ENCODE measurements around the gene CAPN5. TPM values are rescaled to one million over a fixed set of nuclear protein-coding genes. Genes with fewer than 3 reads are reported as not detected.

Gene CAPN5
- total RNA-seq, 1 donor from 2014 or later: 20.1 TPM

GRCh38 chr11:77074205-77074604 lies 7.4 kb downstream of the CAPN5 start:
- no peak for ATAC-seq
- peak; percentile 58 for DNase-seq (ENCODE audit: low spot score)

GRCh38 chr11:77074626-77075221 lies 8.0 kb downstream of the CAPN5 start:
- peak; percentile 50 for DNase-seq (ENCODE audit: low spot score)
- intact Hi-C loops (cut with DNase I): loop anchor here (5.0 kb wide), 1 partner anchor 922 kb away; no protein-coding TSS in a partner anchor
- no peak for ATAC-seq

More at GRCh38 chr11:77074205-77074604, 7.4 kb downstream of the CAPN5 start:
- intact Hi-C loops (cut with DNase I): no loop called here

- intact Hi-C loops (cut with DNase I): loop anchor here (5.0 kb wide), 1 partner anchor 923 kb away; no protein-coding TSS in a partner anchor
- DNase-seq (ENCODE audit: low spot score): no peak
These were observed 8.7 kb downstream of the CAPN5 start for GRCh38 chr11:77075425-77075905.

GRCh38 chr11:77079666-77080065 lies 12.9 kb downstream of the CAPN5 start:
- ATAC-seq (no peak), DNase-seq (ENCODE audit: low spot score) (no peak)
- intact Hi-C loops (cut with DNase I): loop anchor here (5.0 kb wide), 1 partner anchor 927 kb away; no protein-coding TSS in a partner anchor

More at GRCh38 chr11:77075425-77075905, 8.7 kb downstream of the CAPN5 start:
- no peak for ATAC-seq

GRCh38 chr11:77080643-77081210 lies 14.0 kb downstream of the CAPN5 start:
- intact Hi-C loops (cut with DNase I): no loop called here
- ATAC-seq: no peak
- no peak for DNase-seq (ENCODE audit: low spot score)

- DNase-seq (ENCODE audit: low spot score) (peak; percentile 49), ATAC-seq (no peak)
- intact Hi-C loops (cut with DNase I): no loop called here
These were observed 14.6 kb downstream of the CAPN5 start for GRCh38 chr11:77081381-77081851.

GRCh38 chr11:77081976-77082836 lies 15.4 kb downstream of the CAPN5 start:
- intact Hi-C loops (cut with DNase I): no loop called here
- peak; percentile 27 for ATAC-seq
- peak; percentile 37 for DNase-seq (ENCODE audit: low spot score)

GRCh38 chr11:77082838-77083565 lies 16.2 kb downstream of the CAPN5 start:
- intact Hi-C loops (cut with DNase I): no loop called here
- peak; percentile 76 for DNase-seq (ENCODE audit: low spot score)
- ATAC-seq: peak; percentile 81

GRCh38 chr11:77083566-77084245 lies 16.9 kb downstream of the CAPN5 start:
- intact Hi-C loops (cut with DNase I): no loop called here
- DNase-seq (ENCODE audit: low spot score) (peak; percentile 51), ATAC-seq (no peak)

GRCh38 chr11:77084581-77085191 lies 17.9 kb downstream of the CAPN5 start:
- no peak for ATAC-seq
- intact Hi-C loops (cut with DNase I): no loop called here
- peak; percentile 52 for DNase-seq (ENCODE audit: low spot score)

- no peak for ATAC-seq
- intact Hi-C loops (cut with DNase I): no loop called here
- DNase-seq (ENCODE audit: low spot score): peak; percentile 47
These were observed 18.9 kb downstream of the CAPN5 start for GRCh38 chr11:77085652-77086051.

GRCh38 chr11:77086521-77087472 lies 20.0 kb downstream of the CAPN5 start:
- ATAC-seq (peak; percentile 42), DNase-seq (ENCODE audit: low spot score) (peak; percentile 60)
- intact Hi-C loops (cut with DNase I): no loop called here

- DNase-seq (ENCODE audit: low spot score) (peak; percentile 54), ATAC-seq (no peak)
- intact Hi-C loops (cut with DNase I): loop anchor here (1.0 kb wide), 1 partner anchor 33 kb away; no protein-coding TSS in a partner anchor
These were observed 21.0 kb downstream of the CAPN5 start for GRCh38 chr11:77087723-77088225.

- DNase-seq (ENCODE audit: low spot score): peak; percentile 50
- ATAC-seq: no peak
- intact Hi-C loops (cut with DNase I): loop anchor here (1.0 kb wide), 1 partner anchor 34 kb away; no protein-coding TSS in a partner anchor
These were observed 21.6 kb downstream of the CAPN5 start for GRCh38 chr11:77088236-77089003.

GRCh38 chr11:77089004-77089545 lies 22.3 kb downstream of the CAPN5 start:
- intact Hi-C loops (cut with DNase I): no loop called here
- ATAC-seq (no peak), DNase-seq (ENCODE audit: low spot score) (peak; percentile 46)

- ATAC-seq: no peak
- DNase-seq (ENCODE audit: low spot score): peak; percentile 45
These were observed 23.2 kb downstream of the CAPN5 start for GRCh38 chr11:77090046-77090372.

More at GRCh38 chr11:77090046-77090372, 23.2 kb downstream of the CAPN5 start:
- intact Hi-C loops (cut with DNase I): no loop called here
